Bone marrow (tissue), 2 donors: ENCODE measurements around the gene RBBP7.

ENCODE experiments used
- DNase-seq, 2 donors: peaks; one replicate each; lab custom pipeline; 2025; lab: John Stamatoyannopoulos, UW

RBBP7 gene

DNA sequence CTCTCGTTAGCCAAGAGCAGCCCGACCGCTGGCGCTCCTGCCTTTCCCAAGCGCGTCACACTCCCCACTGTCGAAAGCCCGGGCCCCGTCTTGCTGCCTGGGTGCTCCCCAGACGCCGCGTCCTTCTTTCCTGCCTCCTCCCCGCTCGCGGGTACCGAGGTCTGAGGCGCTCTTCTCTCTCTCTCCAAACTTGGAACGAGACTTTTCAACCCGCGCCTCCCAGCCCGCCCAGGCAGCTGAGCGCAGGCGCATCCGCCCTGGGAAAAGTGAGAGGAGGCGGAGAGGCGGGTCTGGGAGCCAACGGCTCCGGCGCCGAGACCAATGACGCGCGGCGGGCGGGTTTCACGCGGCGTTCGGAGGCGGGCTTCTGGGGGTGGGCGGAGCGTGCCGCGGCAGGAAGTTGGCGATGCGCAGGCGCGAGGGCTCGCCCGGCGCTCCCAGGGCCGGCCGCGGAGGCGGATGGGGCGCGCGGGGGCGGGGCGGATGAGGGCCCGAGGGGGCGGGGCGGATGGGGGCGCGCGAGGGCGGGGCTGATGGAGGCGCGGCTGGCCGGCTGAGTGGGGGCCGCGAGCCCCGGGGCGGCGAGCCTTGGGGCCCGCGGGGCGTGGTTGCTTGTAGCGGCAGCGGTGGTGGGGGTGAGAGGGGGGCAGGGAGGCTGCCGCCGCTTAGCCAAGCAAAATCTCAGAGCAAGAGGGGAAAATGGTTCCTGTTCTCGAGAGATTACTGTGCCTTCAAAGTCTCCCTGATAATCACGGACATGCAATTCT, at the start of gene RBBP7:
RBBP7 (minus strand) TSS at position 268 of the 767 bp plus-strand sequence. CDS start 309 bp downstream, outside the sequence.
- peak; percentile 74 to 82 for DNase-seq

DNA sequence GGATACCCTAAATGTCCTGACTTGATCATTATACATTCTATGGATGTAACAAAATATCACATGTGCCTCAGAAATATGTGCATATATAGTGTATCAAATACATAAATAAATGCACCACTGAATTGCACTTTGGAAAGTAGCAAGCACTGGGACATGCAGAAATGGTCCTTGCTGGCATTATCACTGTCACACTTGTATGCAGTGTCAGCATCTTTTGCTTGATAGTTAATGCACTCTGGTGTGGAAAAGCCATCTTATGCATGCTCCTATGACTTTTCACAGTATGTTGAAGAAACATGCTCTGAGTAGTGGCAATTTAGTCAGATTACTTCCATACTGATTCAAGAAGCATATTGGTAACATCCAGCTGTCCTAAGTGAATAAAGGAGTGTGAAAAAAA, 48.8 kb upstream of the RBBP7 start:
- no peak for DNase-seq

DNA sequence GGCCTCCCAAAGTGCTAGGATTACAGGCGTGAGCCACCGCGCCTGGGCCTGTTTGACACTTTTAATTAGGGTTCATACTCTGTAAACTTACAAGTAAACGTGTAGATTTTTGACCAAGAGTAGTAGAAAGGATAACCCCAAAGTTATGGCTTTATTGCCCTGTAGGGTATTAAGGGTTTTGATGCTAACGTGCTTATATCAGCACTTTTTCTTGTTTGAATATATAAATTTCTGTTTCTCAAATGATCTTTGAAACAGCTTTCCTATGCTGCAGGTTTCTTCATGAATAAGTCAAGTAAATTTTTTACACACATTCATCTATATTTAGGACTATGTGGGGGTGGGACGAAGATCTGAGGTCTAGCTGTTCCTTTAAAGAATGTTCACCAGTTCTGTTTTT, 47.0 kb upstream of the RBBP7 start:
- no peak for DNase-seq

DNA sequence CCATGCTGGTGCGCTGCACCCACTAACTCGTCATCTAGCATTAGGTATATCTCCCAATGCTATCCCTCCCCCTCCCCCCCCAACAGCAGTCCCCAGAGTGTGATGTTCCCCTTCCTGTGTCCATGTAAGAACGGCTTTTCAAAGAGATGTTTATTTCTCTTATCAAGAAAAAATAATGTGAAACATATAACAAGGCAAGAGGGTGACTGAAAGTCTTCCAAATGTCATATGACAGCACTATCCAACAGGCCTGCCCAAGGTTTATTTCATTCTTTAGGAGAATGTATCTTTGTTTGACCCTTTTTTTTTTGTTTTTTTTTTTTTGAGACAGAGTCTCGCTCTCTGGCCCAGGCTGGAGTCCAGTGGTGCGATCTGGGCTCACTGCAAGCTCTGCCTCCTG, 46.4 kb upstream of the RBBP7 start:
- DNase-seq, result no peak

DNA sequence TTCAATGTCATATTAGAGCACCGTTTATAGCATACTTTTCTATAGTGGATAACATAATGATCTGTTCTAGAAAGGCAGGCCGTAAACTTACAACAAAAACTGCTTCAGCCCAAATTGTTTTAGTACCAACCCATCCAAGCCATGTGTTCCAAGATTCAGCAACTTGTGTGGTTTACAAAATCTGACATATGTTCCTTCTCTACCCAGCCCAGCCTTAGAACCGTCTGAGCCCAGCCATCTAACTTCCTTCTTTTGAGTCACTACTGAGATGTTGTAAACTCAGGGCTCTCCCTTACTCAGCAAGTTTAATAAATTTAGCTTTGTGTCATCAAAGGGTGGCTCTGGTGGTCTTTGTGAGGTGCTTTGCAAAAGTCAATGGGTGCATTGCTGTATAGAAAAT, 43.9 kb upstream of the RBBP7 start:
- DNase-seq, result peak in 1 of 2 donors; percentile 49

DNA sequence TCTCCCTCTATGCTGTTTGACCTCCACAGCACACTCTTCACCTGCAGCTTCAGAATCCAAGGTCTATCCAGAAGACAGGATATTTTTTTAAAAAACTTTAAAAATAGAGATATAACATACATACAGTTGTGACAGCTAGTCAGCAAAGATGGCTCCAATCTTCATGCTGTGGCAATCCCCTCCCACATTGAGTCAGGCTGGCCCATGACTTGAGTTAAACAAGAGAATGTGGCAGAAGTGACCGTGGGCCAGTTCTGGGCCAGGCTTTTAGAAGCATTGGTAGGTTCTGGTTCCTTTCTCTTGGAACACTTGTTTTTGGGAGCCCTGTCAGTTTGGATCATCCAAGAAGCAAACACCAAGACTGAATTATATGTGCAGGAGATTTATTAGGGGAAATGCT, 40.2 kb upstream of the RBBP7 start:
- DNase-seq, result no peak

DNA sequence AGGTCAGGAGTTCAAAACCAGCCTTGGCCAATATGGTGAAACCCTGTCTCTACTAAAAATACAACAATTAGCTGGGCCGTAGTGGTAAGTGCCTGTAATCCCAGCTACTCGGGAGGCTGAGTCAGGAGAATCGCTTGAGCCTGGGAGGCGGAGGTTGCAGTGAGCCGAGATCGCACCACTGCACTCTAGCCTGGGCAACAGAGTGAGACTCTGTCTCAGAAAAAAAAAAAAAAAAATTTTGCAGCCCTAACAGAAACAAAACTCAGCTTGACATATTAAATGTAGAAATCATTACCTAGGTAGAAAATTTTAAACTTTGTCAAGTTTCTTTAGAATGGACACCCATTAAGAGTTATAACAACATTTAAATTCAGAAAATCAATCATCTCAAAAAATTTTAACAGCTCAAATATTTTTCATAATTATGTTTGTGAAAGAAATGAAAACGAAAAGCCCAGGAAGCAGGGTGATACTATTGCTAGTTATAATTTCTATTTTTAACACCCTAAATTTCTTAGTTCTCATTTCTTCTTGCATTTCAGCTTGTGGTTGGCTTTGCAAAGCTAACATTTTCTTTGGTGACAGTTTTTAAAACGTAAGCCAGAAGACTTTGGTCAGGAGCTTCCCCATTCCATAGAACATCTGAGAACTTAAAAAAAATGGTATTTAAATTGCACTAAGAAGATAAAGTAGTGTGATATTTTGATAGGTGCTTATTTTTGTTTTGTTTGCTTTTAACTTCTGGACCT, 33.3 kb upstream of the RBBP7 start:
- DNase-seq, result peak in 1 of 2 donors; percentile 21

DNA sequence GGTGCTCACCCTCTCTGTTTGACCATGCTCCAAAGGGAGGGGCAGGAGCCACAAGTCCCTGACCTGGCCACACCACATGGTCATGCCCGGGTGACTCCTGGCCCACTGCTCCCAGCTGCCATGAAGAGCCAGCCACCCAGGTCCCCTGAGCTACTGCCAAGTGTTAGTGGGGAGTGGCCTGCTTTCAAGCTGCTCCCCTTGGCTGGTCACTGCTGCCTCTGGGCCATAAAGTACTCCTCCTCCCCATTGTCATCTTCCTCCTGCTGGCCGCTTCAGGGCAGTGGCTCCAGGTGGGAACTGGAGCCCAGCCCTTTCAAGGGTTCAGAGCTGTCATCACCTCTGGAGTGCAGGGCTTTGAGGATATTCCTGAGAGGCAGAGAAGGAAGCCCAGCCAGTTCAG, 27.3 kb upstream of the RBBP7 start:
- no peak for DNase-seq

DNA sequence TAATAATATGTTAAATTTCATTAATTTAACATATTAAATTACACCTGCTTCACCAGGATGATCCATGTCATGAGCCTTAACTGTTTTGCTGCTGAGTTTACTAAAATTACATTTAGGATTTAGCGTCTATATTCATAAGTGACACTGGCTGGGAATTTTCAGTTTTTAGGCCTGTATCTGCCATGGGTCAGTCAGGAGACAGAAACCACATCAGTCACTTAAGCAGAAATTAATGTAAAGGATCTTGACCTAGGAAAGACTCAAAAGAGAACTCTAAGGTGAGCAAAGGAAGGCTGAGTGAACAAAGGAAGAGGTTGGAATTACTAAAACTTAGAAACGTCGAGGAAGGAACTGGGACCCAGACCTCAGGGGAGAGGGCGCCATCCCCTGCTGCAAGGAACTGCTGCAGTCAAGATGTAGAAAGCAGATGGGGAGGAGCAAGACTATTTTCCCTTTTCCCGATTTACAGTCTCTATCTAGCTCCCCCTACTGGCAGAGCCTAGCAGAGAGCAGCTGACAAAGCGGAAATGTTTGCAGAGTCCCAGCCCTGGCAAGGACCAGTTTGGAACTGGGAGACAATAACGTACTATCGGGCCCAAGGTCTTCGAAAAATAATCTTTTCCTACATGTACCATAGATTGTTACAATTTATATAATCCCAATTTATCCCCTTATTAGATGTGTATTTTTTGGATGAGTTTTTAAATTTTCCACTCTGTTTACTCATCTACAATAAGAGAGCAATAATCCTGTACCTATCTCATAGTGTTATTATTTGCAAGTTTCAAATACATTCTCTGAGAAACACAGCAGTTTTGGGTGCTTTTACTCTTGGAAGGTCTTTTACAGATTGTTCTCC, 22.6 kb upstream of the RBBP7 start:
- peak in 1 of 2 donors; percentile 72 for DNase-seq

DNA sequence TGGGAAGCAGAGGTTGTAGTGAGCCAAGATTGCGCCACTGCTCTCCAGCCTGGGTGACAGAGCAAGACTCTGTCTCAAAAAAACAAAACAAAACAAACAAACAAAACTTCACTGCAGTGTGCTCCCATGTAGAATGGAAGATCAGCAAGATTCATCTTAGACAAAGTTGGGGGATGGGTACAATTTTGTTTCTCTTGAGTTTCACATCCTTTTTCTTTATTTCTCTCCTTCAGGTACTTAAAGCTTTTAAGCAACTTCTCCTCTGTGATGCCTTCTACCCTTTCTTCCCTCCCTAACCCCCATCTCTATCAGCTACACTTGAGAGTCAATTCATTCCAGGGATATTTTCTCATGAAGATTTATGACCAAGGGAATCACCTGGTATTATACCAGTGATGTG, 15.5 kb upstream of the RBBP7 start:
- no peak for DNase-seq

DNA sequence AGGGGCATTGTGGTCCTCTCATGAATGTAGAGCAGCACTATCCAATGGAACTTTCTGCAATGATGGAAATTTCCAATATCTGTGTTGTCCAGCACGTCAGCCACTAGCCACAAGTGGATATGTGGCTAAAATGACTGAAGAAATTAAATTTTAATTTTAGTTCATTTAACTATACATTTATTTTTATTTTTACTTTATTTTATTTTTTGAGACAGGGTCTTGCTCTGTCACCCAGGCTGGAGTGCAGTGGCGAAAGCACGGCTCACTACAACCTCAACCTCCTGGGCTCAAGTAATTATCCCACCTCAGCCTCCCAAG, 13.3 kb upstream of the RBBP7 start:
- no peak for DNase-seq

DNA sequence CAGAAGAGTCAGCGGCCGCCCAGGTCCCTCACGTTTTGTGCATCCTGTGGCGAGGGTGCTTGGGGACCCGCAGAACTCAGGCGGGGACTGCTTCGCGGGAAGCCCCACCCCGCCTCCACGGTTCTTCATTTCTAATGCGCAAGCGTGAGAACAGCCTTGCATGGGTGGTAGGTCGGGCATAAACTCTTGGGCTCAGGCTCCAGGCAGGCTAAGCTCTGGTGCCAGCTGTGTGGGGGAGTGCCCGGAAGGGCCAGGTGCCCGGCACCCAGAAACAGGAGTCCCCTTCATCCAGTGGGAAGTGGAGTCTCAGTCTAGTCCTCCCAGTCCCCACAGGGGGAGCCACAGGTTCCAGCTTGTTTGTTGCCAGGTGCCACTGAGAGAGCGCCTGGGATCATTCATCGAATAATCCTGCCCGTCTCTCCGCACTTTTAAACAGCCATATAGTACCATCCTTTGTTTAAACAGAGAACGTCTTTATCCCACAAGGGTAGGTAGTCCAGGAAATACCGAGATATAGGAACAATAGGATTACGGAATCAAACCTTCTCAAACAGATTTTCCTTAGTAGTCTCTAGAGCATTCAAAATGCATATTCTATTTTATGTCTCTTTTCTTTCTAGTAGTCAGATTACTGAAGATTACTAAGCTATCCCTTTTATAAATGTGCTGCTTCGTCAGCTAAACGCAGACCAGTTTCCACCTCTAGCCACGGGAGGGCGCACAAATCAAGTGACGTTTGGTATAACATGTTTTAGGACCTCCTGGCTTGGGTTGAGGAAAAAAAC, 12.7 kb upstream of the RBBP7 start:
- DNase-seq, result peak; percentile 1 to 44

DNA sequence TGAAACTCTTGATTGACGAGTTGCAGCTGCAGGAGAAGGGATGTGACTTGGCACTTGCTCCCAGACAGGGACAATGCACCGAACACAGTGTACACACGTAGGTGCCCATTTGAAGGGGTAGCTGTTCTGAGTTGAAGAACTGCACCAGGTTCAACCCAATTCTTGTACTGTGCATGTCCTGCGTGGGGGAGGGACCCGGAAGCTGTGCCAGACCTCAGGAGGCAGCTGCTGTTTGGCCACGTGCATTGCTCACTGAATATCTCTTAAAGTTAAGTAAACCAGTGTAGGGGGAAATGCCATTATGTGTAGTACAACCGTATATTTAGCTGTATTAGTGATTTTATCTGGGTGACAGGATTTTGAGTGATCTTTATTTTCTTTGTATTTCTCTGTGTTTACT, 12.0 kb upstream of the RBBP7 start:
- no peak for DNase-seq

DNA sequence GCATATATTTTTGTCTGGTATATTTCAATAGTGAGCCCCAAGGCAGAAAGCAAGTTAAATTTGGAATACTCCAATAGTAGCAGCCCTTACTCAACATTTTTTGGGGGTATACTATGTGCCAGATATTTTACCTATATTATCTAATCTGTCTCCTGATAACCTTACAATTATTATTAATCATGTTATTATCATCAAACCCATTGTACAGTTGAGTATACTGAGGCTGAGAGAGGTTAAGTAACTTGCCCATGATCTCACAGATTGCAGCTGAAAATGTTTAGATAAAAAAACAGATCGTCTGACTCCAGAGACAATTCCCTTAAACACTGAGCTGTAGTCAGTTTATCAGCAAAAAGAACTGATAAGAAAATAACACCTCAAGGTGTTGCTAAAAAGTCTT, 6.5 kb upstream of the RBBP7 start:
- DNase-seq, result no peak

DNA sequence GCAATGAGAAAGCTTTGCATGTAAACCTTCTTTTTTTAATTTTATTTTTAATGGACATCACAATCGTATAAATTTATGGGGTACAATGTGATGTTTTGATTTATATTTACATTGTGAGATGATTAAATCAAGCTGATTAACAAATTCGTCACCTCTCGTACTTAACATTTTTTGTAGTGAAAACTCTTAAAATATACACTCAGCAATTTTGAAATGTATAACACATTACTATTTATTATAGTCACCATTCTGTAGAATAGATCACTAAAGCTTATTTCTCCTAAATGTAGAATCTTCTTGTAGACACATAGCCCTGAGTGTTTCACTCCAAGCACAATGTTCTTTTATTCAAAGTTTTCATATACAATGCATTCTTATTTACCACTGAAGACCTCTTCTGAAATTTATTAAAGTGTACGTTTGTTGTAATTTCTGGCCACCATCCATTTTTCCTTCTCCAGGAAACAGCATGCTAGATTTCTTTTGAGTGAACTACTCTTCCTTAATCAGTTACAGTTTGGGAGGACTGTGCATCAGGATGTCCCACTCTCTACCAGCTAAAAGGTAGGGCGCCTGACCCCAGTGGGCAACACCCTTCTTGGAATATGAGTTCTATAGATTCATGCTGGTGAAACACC, 4.4 kb upstream of the RBBP7 start:
- no peak for DNase-seq

DNA sequence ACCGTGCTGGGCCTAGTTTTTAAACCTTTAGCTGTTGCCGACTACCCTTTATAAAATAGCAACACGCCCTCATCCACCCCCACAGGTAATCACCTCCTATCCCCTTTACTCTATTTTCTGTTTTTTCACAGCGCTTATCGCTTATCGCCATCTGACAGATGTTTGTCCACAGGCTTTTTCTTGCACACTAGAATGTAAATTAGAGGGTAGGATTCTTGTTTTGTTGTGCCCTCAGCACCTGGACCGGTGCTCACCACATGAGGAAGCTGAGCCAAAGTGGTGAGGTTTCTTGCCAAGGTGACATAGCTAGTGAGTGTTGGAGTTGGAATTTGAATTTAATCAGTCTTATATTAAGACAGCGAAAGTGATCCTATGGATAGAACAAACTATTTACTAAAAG, 2.9 kb upstream of the RBBP7 start:
- DNase-seq, result no peak

DNA sequence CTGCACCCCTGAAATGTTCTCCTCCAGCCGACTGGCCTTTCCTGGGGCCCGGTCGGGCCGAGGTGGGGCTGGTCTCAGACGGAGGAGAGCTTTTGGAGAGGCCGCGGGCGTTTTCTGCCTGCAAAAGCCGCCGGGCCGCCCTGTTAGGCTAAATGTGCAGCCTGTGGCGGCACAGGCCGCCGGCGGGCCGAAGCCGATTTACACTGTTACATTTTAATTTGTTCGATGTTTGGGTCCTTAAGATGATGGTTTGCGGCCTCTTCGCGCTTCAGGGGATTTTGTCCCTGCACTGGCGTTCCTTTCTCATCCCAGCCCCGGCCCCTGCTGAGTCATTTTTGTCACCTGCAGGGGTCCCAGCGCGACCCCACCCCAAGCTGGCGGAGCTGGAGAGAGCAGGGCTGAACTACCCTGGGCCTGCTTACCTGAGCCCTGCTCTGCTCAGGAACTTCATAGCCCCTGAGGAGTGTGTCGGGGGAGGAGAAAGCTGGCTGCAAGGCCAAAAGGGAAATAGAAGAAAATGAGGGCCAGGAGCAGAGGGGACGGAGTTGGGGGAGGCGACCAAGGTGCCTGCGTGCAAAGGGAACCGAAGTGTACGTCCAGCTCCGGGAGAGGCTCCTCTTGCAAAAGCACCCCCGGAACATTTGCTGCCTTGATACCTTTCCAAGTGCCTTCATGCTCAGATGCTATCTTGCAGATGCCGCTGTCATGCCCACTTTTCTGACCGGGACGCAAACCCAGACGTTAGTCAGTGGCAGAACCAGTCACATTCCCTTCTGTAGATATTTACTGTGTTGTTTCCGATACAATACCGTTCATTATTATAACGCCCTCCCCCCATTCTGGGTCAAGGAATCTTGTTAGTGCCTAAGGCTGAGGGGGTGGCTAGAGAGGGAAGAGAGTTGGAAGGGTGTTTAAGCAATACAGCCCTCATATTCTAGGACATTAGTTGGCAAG, 977 bp upstream of the RBBP7 start:
- peak in 1 of 2 donors; percentile 9 for DNase-seq

DNA sequence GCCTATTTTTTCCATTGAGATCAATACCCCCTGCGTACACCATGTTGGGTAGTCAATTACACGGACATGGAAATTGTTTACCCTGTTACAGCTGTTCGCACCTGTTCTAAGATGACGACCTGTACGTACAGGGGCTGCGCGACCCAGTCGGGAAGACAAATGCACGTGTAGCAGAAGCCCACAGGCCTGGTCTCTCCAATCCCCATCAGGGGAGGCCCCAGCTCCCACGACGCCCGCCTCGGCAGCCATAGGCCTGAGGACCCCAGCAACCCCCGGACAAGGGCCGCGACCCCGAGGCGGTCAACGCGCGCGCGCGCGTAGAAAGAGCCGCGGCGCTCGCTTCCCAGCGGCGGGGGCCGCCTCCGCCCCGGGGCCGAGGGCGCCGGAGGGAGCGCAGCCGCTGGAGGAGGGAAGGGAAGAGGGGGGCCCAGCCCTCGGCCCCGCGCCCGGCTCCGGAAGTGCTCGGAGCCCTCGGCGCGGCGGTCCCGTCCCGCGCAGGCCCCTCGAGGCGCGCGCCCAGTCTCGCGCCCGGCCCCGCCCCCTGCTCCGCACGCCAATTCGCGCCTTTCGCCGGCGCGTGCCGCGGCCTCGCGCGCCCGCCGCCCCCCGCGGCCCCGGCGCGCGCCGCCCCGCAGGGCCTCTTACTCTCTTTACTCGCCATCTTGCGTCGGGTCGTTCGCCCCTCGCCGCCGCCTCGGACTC, 618 bp downstream of the RBBP7 start:
- peak in 1 of 2 donors; percentile 0 for DNase-seq

DNA sequence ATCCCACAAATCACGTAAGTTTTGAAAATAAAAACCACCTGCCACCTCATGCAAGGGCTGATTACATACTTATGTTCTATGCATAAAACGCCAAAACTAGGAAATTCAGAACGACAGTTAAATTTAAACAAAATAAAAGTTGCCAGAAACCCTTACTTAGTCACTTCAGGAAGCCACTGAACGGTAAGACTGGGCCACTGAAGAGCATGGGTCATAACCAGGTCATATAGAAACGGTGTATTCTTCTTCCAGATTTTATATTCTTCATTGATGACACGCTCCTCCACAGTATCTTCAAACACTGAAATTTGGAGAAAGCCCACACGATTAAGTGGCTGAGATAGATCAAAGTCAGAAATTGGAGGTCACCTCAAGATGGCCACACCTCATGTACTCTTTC, 1.2 kb downstream of the RBBP7 start:
- no peak for DNase-seq

DNA sequence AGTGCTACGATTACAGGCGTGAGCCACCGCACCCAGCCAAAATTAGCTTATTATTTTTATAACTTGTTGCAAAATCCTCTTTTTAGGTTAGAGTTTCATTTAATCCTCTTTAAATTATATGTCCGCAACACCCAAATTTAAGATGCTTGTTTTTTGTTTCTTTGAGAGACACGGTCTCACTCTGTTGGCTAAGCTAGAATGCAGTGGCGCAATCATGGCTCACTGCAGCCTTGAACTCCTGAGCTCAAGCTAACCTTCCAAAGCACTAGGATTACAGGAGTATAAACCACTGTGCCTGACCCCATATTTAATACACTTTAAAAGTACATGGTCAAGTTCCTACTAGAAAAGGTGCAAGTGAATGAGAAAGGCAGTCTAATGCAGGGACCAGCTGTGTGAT, 2.2 kb downstream of the RBBP7 start:
- DNase-seq, result no peak
